AG09319 (cell line): ENCODE data around the gene NUTM1.
"Not testable (repeated sequence)": the region's sequence is repeated elsewhere in the genome, so short reads cannot be mapped to it uniquely, and the experiment has no call there.

Experiments
- DNase-seq: peaks from one replicate; pipeline ENCODE4 v3.0.0-alpha.2; 2010; ENCODE audit warnings: low read depth; ENCODE audit errors: extremely low read depth
- TF ChIP-seq, protein P1 (sequence below): IDR thresholded peaks from 2 replicates; pipeline ENCODE4 v1.5.1; 2011; ENCODE audit warnings: low read depth, mild to moderate bottlenecking, inconsistent platforms, low read length, moderate library complexity

Gene NUTM1

DNA sequence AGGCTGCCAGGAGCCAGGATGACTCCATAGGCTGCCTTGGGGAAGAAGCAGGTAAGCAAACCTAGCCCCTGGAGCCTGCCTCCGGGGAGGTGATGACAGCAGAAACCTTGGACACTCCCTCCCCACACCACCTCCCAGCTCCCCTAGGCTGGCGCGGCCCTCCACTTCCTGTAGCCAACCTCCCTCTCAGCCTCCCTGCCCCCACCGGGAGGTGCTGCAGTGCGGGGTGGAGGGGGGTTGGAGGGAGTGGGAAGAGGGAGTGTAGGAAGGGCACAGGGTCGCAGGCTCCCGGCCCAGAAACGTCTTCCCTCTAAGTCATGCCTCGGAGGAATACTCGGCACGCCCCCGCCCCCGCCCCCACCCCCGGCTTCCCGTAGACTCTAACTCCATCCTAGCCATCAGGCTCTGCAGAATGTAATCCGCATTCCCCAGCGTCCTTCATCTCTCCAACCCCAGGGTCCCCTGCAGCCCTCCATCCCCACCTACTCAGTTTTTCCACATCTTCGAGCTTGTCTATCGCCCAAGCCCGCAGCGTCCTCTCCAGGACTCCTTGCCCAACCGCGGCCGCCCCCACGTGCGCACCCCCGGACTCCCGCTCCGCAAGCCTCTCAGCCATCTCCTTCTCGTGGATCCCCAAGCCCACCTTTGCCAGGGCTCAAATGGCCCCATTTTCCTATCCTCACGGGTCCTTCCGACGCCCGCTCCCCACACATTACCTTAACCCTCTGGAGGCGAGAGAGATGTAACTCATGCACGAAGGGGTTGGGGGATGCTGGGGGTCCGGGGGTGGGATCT lies 23.4 kb downstream of the NUTM1 start:
- TF ChIP-seq, protein P1, sequence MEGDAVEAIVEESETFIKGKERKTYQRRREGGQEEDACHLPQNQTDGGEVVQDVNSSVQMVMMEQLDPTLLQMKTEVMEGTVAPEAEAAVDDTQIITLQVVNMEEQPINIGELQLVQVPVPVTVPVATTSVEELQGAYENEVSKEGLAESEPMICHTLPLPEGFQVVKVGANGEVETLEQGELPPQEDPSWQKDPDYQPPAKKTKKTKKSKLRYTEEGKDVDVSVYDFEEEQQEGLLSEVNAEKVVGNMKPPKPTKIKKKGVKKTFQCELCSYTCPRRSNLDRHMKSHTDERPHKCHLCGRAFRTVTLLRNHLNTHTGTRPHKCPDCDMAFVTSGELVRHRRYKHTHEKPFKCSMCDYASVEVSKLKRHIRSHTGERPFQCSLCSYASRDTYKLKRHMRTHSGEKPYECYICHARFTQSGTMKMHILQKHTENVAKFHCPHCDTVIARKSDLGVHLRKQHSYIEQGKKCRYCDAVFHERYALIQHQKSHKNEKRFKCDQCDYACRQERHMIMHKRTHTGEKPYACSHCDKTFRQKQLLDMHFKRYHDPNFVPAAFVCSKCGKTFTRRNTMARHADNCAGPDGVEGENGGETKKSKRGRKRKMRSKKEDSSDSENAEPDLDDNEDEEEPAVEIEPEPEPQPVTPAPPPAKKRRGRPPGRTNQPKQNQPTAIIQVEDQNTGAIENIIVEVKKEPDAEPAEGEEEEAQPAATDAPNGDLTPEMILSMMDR = no peak
- no peak for DNase-seq

DNA sequence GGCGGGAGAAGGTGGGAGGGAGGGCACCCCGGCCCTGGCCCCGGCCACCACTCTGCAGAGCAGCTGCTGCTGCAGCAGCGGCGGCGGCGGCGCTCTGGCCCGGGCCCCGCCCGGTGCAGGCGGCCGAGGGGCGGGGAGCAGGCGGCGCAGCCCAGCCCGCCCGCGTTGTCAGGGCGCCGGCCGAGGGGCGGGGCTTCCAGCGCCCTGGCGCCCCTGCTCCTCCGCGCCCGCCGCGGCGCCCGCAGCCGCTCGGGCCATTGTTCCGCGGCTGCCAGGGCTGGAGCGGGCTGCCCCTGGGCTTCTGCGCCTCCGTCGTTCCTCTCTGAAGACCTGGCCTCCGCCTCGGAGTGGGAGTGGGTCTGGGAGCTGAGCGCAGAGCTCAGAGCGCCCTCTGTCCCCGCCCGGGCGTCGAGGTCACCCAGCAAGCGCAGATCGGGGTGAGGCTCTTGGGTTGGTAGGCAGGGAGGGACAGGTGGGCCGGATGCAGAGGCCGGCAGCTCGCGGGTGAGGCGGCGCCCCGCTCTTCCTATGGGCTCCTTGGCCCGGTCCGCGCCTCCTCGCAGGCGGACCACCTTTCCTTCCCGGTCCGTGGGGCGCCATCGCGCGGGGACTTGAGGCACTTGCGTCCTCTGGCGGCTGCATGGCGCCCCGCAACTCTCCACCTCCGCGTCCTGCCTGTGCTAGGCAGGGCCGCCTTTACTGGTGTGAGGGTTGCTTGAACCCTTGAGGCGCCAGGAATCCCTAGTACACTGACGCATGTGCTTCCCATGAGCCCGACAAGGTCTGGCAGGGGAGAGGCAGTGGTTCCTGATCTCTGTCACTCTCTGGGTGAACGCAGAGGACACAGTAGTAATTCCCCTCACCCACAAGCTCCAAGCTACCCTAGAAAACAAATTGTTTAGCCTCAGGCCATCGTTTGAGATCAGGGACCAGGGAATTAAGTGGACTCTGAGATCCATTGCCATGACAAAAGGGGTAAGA lies 24.3 kb downstream of the NUTM1 start, which contains the start of gene LPCAT4:
Gene LPCAT4, minus strand, starts transcription at position 96 of the 981 bp plus-strand sequence. CDS start 96 bp downstream, outside the sequence.
- TF ChIP-seq, protein P1 = peak; percentile 90
- peak; percentile 60 for DNase-seq

DNA sequence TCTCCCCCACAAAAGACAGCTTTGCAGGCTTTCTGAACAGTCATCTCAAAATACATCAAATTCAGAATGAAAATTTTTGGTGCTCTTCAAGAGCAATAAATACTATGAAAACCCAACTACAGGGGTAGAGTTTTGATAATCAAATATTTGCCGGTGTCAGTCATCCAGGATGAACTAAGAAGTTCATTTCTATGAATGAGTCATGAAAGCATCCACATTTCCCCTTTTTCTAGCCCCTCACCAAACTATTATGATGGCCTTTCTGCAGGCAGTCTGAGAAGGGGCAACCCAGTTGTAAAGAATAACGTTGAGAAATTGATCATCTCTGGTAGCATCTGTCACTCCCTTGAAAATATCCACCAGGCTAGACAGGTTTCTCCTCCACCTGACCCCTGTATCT lies 27.0 kb downstream of the NUTM1 start:
- DNase-seq = no peak
- TF ChIP-seq, protein P1 = no peak

DNA sequence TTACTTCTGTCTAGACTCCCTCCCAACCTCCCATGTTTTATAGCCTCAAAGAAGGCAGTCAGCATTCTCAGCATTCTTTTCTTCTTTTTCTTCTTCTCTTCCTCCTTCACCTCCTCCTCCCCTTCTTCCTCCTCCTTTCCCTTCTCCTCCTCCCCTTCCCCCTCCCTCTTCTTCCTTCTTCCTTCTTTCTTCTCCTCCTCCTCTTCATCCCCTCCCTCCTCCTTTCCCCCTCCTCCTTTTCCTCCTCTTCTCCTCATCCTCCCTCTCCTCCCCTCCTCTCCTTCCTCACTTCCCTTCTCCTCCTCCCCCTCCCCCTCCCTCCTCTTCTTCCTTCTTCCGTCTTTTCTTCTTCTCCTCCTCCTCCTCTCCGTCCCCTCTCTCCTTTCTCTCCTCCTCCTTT lies 27.5 kb downstream of the NUTM1 start:
- TF ChIP-seq, protein P1 = no peak
- DNase-seq = no peak

DNA sequence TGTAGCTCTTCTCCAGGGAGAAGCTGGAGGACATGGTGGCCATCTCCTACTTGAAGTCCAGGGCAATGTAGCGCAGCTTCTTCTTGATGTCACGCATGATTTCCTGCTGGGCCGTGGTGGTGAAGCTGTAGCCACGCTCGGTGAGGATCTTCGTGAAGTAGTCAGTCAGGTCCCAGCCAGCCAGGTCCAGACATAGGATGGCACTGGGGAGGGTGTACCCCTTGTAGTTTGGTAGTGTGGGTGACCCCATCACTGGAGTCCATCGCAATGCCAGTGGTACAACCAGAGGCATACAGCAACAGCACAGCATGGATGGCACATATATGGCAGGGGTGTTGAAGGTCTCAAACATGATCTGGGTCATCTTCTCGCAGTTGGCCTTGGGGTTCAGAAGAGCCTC lies 30.8 kb downstream of the NUTM1 start:
- TF ChIP-seq, protein P1 = no peak
- DNase-seq = no peak

DNA sequence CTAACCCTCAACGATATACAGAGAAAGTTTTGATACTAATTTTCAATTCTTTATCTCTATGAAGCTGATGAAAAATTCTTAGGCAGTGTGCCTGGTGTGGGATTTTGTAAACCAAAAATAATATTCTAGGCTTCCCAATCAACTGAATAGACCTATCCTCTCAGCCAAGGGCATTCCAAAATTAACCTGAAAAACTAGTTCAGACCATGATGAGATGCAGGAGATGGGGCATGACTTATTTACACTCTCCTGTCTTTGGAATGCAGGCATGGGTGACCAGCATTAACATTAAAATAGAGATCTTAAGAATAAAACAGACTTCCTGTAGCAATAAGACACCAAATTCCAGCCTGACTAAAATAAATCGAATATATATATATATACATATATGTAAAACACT lies 31.7 kb downstream of the NUTM1 start:
- TF ChIP-seq, protein P1 = no peak

DNA sequence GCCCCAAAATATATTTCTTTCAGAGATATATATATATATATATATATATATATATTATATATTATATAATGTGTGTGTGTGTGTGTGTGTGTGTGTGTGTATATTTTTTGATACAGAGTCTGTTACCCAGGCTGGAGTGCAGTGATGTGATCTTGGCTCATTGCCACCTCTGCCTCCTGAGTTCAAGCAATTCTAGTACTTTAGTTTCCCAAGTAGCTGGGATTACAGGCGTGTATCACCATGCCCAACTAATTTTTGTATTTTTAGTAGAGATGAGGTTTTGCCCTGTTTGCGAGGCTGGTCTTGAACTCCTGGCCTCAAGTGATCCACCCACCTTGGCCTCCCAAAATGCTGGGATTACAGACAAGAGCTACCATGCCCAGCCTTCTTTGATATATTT lies 32.4 kb downstream of the NUTM1 start:
- not testable (repeated sequence) for DNase-seq

More for the DNA sequence above, 31.7 kb downstream of the NUTM1 start:
- no peak for DNase-seq
